Measurements from ENCODE around the gene TNK2.
"Not testable (repeated sequence)": the region's sequence is repeated elsewhere in the genome, so short reads cannot be mapped to it uniquely, and the experiment has no call there.

- not testable (repeated sequence) for TF ChIP-seq SIN3A (IDR thresholded peaks at IDR 0.05; ENCODE audit: low read depth); EZH2 (IDR thresholded peaks at IDR 0.05)
- TF ChIP-seq, protein P1, sequence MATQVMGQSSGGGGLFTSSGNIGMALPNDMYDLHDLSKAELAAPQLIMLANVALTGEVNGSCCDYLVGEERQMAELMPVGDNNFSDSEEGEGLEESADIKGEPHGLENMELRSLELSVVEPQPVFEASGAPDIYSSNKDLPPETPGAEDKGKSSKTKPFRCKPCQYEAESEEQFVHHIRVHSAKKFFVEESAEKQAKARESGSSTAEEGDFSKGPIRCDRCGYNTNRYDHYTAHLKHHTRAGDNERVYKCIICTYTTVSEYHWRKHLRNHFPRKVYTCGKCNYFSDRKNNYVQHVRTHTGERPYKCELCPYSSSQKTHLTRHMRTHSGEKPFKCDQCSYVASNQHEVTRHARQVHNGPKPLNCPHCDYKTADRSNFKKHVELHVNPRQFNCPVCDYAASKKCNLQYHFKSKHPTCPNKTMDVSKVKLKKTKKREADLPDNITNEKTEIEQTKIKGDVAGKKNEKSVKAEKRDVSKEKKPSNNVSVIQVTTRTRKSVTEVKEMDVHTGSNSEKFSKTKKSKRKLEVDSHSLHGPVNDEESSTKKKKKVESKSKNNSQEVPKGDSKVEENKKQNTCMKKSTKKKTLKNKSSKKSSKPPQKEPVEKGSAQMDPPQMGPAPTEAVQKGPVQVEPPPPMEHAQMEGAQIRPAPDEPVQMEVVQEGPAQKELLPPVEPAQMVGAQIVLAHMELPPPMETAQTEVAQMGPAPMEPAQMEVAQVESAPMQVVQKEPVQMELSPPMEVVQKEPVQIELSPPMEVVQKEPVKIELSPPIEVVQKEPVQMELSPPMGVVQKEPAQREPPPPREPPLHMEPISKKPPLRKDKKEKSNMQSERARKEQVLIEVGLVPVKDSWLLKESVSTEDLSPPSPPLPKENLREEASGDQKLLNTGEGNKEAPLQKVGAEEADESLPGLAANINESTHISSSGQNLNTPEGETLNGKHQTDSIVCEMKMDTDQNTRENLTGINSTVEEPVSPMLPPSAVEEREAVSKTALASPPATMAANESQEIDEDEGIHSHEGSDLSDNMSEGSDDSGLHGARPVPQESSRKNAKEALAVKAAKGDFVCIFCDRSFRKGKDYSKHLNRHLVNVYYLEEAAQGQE (IDR thresholded peaks at IDR 0.05; ENCODE audit: low read depth), result not testable (repeated sequence)
- TF ChIP-seq, protein P2, sequence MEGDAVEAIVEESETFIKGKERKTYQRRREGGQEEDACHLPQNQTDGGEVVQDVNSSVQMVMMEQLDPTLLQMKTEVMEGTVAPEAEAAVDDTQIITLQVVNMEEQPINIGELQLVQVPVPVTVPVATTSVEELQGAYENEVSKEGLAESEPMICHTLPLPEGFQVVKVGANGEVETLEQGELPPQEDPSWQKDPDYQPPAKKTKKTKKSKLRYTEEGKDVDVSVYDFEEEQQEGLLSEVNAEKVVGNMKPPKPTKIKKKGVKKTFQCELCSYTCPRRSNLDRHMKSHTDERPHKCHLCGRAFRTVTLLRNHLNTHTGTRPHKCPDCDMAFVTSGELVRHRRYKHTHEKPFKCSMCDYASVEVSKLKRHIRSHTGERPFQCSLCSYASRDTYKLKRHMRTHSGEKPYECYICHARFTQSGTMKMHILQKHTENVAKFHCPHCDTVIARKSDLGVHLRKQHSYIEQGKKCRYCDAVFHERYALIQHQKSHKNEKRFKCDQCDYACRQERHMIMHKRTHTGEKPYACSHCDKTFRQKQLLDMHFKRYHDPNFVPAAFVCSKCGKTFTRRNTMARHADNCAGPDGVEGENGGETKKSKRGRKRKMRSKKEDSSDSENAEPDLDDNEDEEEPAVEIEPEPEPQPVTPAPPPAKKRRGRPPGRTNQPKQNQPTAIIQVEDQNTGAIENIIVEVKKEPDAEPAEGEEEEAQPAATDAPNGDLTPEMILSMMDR (IDR thresholded peaks at IDR 0.05 in 2 of 3, conservative IDR thresholded peaks at IDR 0.05 in 1 of 3; ENCODE audit: borderline replicate concordance in 1 of 3, insufficient read depth in 1 of 3, low read depth in 2 of 3, low read length in 2 of 3), result not testable (repeated sequence)
Measured at GRCh38 chr3:195954752-195955119, 46.4 kb upstream of the TNK2 start.

Data from HCT116 (cell line).